OCI-LY1 (cell line): ENCODE data around the gene CCDC47.

Experiments
- H2AFZ ChIP-seq: fragments of 200-600 bp; sonication (generic), shearing (Covaris generic); 2 replicates; pipeline ENCODE4 v1.6.0; 2014; ENCODE audit warnings: antibody characterized with exemption, mild to moderate bottlenecking, low read length
- H3F3A ChIP-seq: fragments of 200-600 bp; sonication (generic), shearing (Covaris generic); 2 replicates; pipeline ENCODE4 v1.6.0; 2014; ENCODE audit warnings: mild to moderate bottlenecking, antibody characterized with exemption, low read length, moderate library complexity; ENCODE audit not compliant: insufficient read depth
- H3K27ac ChIP-seq: fragments of 200-600 bp; sonication (generic); 2 replicates; pipeline ENCODE4 v1.5.1; 2014; ENCODE audit warnings: low read length, mixed run types, mild to moderate bottlenecking, low read depth; ENCODE audit not compliant: poor library complexity, severe bottlenecking
- H3K27me3 ChIP-seq: fragments of 200-600 bp; sonication (generic); 2 replicates; pipeline ENCODE4 v1.6.0; 2014; ENCODE audit warnings: antibody characterized with exemption, mild to moderate bottlenecking, low read length, moderate library complexity; ENCODE audit not compliant: insufficient read depth
- H3K36me3 ChIP-seq: fragments of 200-600 bp; sonication (generic); 2 replicates; pipeline ENCODE4 v1.6.1; 2014; ENCODE audit warnings: mild to moderate bottlenecking, antibody characterized with exemption, low read length, moderate library complexity, mixed read lengths; ENCODE audit not compliant: insufficient read depth
- H3K4me1 ChIP-seq: fragments of 200-600 bp; sonication (generic); 2 replicates; pipeline ENCODE4 v1.5.1; 2014; ENCODE audit warnings: mild to moderate bottlenecking, low read length, moderate library complexity; ENCODE audit not compliant: insufficient read depth, severe bottlenecking
- H3K4me2 ChIP-seq: fragments of 200-600 bp; sonication (generic), shearing (Covaris generic); 2 replicates; pipeline ENCODE4 v1.6.1; 2014; ENCODE audit warnings: low read length
- H3K4me3 ChIP-seq: fragments of 200-600 bp; sonication (generic); 2 replicates; pipeline ENCODE4 v1.5.1; 2014; ENCODE audit warnings: low read length, low read depth, mild to moderate bottlenecking, mixed read lengths; ENCODE audit not compliant: poor library complexity, severe bottlenecking
- H3K79me2 ChIP-seq: fragments of 200-600 bp; shearing (Covaris generic); 2 replicates; pipeline ENCODE4 v1.6.1; 2016; ENCODE audit warnings: mixed run types, low read length, mixed read lengths; ENCODE audit not compliant: insufficient read depth
- H3K9ac ChIP-seq: fragments of 200-600 bp; sonication (generic), shearing (Covaris generic); 2 replicates; pipeline ENCODE4 v1.6.1; 2014; ENCODE audit warnings: mild to moderate bottlenecking, low read length, mixed read lengths
- H3K9me2 ChIP-seq: fragments of 200-600 bp; sonication (generic), shearing (Covaris generic); 2 replicates; pipeline ENCODE4 v1.6.1; 2014; ENCODE audit warnings: low read depth, mild to moderate bottlenecking, low read length, mixed read lengths
- H3K9me3 ChIP-seq: fragments of 200-600 bp; shearing (Covaris generic); 2 replicates; pipeline ENCODE4 v1.6.1; 2014; ENCODE audit warnings: low read length, mixed read lengths
- H4K20me1 ChIP-seq: fragments of 200-600 bp; sonication (generic), shearing (Covaris generic); 2 replicates; pipeline ENCODE4 v1.6.0; 2016; ENCODE audit warnings: mild to moderate bottlenecking, low read length; ENCODE audit not compliant: insufficient read depth
- CTCF ChIP-seq: fragments of 200-600 bp; sonication (generic), shearing (Covaris generic); IDR thresholded peaks from 2 replicates; pipeline ENCODE4 v1.5.1; 2017; ENCODE audit warnings: mild to moderate bottlenecking, antibody characterized with exemption, low read length, moderate library complexity, mixed read lengths
- EZH2 ChIP-seq: fragments of 200-600 bp; sonication (generic), shearing (Covaris generic); IDR thresholded peaks from 2 replicates; pipeline ENCODE4 v1.8.0; 2017; ENCODE audit warnings: borderline replicate concordance, mixed run types, mild to moderate bottlenecking, antibody characterized with exemption, low read length, moderate library complexity, mixed read lengths

CCDC47 gene

DNA sequence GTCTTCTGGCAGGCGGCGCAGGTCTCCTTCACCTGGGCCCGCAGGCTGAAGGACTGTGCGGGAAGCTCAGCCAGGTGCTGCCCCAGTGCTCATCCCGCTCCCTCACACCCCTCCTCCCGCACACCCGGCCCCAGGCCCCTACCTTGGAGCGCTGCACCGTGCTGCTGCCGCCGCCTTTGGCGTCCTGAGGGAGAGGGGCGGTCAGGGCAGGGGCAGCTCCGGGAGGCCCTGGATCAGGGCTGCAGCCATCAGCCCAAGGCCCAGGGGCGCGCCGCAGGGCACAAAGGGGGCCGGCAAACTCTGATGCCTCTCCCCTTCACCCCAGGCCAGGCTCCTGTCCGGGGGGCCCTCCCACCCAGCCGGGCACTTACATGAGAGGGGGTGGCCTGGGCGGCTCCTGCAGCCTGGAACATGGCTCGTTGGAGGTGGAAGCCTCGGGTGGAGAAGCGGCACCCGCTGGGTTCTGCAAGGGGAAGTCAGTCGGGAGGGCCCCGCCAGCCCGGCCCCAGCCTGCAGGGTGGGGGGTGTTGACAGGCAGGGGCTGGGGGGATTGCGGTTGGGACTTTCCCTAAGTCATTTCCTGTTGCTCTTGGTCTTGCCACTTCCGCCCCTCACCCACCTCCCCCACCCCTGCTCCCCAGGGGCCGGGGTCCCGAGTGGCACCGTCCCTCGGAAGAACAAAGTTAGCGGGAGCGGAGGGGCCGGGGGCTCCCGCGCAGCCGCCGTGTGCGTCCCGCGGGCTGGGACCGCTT lies 74.3 kb downstream of the CCDC47 start:
- Histone ChIP-seq H3K9me2 (no peaks in the 10 kb centered on the region), H3F3A (no peaks in the 10 kb centered on the region), H3K9me3 (no peaks in the 10 kb centered on the region), H3K4me2 (peak overlapping the region; percentile 92), H3K27ac (peak overlapping the region; percentile 98), H3K4me1 (peaks cover 76% of the 10 kb centered on the region), H3K36me3 (peaks cover 50% of the 10 kb centered on the region), H2AFZ (no peak overlapping the region), H3K9ac (peak overlapping the region; percentile 98), H3K27me3 (no peaks in the 10 kb centered on the region), H3K79me2 (no peaks in the 10 kb centered on the region), H4K20me1 (no peaks in the 10 kb centered on the region), H3K4me3 (peak overlapping the region; percentile 93)
- TF ChIP-seq CTCF (no peak), EZH2 (no peak)

- H3K79me2 ChIP-seq: no peaks in the 10 kb centered on the region
- H3K9ac ChIP-seq: peak overlapping the region; percentile 98
- no peaks in the 10 kb centered on the region for H4K20me1 ChIP-seq
- peak overlapping the region; percentile 92 for H3K4me2 ChIP-seq
- H3K36me3 ChIP-seq: peaks cover 44% of the 10 kb centered on the region
- no peaks in the 10 kb centered on the region for H3K9me2 ChIP-seq
- TF ChIP-seq CTCF (no peak), EZH2 (no peak)
- H2AFZ ChIP-seq: no peak overlapping the region
- H3K4me3 ChIP-seq: peak overlapping the region; percentile 93
- no peaks in the 10 kb centered on the region for H3F3A ChIP-seq
- H3K9me3 ChIP-seq: no peaks in the 10 kb centered on the region
- H3K27me3 ChIP-seq: no peaks in the 10 kb centered on the region
- H3K4me1 ChIP-seq: peaks cover 69% of the 10 kb centered on the region
- H3K27ac ChIP-seq: peak overlapping the region; percentile 98
These were observed 75.0 kb downstream of the CCDC47 start for GRCh38 chr17:63698381-63698885.

DNA sequence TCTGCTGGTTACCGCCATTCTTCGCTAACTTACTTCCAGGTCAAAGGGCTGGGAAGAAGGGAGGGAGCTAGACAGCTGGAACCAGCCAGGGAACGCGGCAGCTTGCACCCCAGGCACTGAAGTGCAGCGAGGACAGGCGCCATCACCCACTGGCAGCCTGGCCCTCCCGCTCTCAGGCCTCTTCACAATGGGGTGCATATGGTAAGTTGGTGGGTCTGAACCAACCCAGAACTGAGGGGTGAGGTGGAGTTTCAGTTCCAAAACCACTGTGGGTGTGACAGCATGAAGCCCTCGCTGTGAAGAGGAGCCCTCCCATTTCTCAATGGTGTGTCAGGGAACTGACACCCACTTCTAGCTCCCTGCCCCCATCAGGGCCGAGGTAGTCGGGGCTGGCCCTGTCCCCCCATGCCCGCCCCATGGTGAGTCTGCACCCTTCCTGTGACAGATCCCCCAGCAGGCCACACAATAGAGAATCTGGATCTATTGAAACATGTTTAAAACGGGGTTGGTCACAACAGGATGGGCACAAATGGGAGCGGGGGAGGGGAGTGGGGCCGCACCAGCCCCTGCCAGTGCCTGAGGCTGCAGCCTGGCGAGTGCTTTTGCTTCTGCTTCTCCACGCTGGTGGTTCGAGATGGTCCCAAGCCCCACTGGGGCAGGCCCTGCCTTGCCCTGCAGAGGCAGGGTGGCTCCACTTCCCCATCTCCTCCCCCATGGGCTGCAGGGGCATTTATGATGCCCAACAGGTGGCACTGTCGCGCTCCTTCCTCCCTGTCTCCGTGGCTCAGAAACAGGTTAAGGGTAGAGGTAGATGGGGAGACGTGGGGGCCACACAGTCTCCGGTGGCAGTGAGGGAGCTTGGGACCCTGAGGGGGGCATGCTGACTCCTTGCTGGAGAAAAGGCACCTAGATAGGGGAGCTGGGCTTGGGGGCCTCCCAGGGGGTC lies 75.8 kb downstream of the CCDC47 start:
- no peaks in the 10 kb centered on the region for H3K9me2 ChIP-seq
- H3K27ac ChIP-seq: peak overlapping the region; percentile 98
- no peaks in the 10 kb centered on the region for H3K9me3 ChIP-seq
- H3K4me1 ChIP-seq: peaks cover 61% of the 10 kb centered on the region
- no peaks in the 10 kb centered on the region for H4K20me1 ChIP-seq
- H3K9ac ChIP-seq: peak overlapping the region; percentile 98
- H3K4me2 ChIP-seq: peak overlapping the region; percentile 92
- H3K27me3 ChIP-seq: no peaks in the 10 kb centered on the region
- H3F3A ChIP-seq: no peaks in the 10 kb centered on the region
- H3K36me3 ChIP-seq: peaks cover 36% of the 10 kb centered on the region
- H2AFZ ChIP-seq: no peak overlapping the region
- no peaks in the 10 kb centered on the region for H3K79me2 ChIP-seq
- peak overlapping the region; percentile 93 for H3K4me3 ChIP-seq
- TF ChIP-seq EZH2 (no peak), CTCF (peak; percentile 91)
